WTC11 (cell line): ENCODE results near the gene LYRM4.

Experiments used
- CTCF ChIP-seq: fragments of 200-600 bp; IDR thresholded peaks from 2 replicates; pipeline ENCODE4 v1.8.0; 2022; ENCODE audit warnings: antibody characterized with exemption
- FOXK1 ChIP-seq: sonication (generic); formaldehyde crosslinking; IDR thresholded peaks from 2 replicates; pipeline ENCODE4 v1.8.0; 2022; ENCODE audit warnings: mild to moderate bottlenecking, moderate library complexity, missing genetic modification reagents
- JUN ChIP-seq: sonication (generic); formaldehyde crosslinking; IDR thresholded peaks from 2 replicates; pipeline ENCODE4 v1.8.0; 2023; ENCODE audit warnings: mild to moderate bottlenecking, missing genetic modification reagents
- KAT7 ChIP-seq: sonication (generic); formaldehyde crosslinking; IDR thresholded peaks from 2 replicates; pipeline ENCODE4 v1.8.1; 2023; ENCODE audit warnings: missing genetic modification reagents, mild to moderate bottlenecking, borderline replicate concordance

GRCh38 chr6:5109436-5109835 is 151.3 kb downstream of the LYRM4 start:
- TF ChIP-seq KAT7 (CRISPR knock-in tag): no peak
- TF ChIP-seq FOXK1 (CRISPR knock-in tag): no peak
- TF ChIP-seq JUN (CRISPR knock-in tag): no peak
- no peak for TF ChIP-seq CTCF
